Stimulated activated CD4-positive, alpha-beta T cell treated with anti-CD3 and anti-CD28 coated beads, Interleukin-15, amount 100 ng/mL, for 48 hours (primary cell): Measurements from ENCODE around the gene S1PR4.
A peak's percentile ranks its signal among the peaks of the same experiment; 100 is the strongest.
"Not testable (repeated sequence)": the region's sequence is repeated elsewhere in the genome, so short reads cannot be mapped to it uniquely, and the experiment has no call there.

ENCODE experiments used
- DNase-seq, 2 donors: peaks; one replicate each; pipeline ENCODE4 v3.0.0-alpha.2; 2020; ENCODE audit warnings: low read depth in 2 of 2

S1PR4 gene

GRCh38 chr19:3194106-3195087 is 15.8 kb downstream of the S1PR4 start:
- DNase-seq, result no peak

- DNase-seq, result no peak
Observed at GRCh38 chr19:3196064-3196932, 17.7 kb downstream of the S1PR4 start.

DNA sequence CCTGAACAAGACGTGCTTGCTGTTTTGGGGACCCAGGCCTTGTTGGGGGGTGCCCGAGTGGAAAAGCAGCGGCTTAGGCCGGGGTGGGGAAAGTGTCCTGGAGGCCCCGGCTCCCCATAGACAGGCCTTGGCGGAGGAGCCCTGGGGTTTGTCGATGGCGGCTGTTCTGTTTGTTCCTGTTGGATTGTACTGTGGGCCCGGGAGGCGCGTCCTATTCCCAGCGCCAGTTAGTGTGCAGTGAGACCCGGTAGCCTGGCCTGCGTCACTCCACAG is 18.3 kb downstream of the S1PR4 start:
- DNase-seq, result no peak

DNA sequence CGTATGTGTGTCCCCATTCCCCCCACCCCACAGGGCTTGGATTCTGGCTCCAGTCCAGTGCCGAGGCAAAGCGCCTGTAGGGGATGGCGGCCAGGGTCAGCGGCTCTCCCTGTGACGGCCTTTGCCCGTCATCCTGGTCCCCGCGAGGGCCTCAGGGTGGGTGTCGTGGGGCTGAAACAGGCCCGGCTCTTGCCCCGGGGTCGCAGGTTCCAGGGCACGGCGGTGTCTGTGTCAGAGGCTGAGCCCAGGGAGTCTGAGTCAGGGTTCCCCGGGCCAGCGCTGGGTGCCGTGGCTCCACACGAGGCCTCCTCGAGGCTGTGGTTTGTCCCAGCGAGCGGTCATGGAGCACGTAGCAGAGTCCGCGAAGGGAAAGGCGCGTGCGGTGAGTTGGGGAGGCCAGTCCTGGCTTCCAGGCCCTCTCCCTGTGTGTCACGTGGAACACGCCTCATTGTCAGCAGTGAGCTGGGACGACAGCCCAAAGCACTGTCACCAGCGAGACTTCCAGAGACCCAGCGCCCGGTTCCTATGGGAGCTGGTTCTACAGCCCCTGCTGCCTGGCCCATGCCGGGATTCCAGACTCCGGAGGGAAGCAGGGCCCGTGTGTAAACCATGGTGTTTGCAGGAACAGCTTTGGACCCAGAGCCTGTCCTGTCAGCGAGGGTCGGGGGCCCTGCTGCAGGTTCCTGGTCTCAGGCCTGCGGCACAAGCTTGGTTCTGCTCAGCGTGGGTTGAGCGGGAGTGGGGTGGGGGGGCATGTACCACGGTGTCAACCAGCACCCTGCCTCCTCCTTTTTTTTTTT is 20.5 kb downstream of the S1PR4 start:
- DNase-seq, result no peak

DNA sequence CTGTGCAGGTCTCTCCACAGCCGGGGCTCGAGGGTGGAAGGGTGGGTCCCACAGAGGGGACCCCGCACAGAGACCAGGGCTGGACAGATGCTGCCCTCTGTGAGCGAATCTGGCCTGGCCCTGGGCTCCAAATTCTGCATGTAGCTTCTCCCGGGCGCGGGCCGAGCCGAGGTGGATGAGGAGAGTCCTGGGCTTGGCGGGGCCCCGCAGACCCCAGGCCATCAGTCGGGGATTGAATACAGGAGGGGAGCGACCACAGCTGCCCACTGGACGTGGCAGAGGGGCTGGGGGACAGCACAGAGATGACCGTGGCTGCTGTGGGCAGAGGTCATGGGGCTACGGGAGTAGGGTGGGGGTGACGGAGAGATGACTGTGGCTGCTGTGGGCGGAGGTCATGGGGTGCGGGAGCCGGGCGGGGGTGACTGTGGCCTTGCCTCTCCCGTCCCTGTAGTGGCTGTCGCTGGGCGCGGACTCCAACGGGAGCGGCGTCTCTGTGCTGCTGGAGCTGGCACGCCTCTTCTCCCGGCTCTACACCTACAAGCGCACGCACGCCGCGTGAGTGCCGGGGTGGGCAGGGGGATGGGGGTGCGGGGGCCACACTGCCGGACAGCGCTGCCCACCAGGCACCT is 22.6 kb downstream of the S1PR4 start:
- no peak for DNase-seq

GRCh38 chr19:3201911-3202310 is 23.3 kb downstream of the S1PR4 start:
- no peak for DNase-seq

GRCh38 chr19:3202346-3202745 is 23.8 kb downstream of the S1PR4 start:
- DNase-seq, result no peak

- DNase-seq, result not testable (repeated sequence)
Observed at GRCh38 chr19:3202895-3203294, 24.3 kb downstream of the S1PR4 start.

DNA sequence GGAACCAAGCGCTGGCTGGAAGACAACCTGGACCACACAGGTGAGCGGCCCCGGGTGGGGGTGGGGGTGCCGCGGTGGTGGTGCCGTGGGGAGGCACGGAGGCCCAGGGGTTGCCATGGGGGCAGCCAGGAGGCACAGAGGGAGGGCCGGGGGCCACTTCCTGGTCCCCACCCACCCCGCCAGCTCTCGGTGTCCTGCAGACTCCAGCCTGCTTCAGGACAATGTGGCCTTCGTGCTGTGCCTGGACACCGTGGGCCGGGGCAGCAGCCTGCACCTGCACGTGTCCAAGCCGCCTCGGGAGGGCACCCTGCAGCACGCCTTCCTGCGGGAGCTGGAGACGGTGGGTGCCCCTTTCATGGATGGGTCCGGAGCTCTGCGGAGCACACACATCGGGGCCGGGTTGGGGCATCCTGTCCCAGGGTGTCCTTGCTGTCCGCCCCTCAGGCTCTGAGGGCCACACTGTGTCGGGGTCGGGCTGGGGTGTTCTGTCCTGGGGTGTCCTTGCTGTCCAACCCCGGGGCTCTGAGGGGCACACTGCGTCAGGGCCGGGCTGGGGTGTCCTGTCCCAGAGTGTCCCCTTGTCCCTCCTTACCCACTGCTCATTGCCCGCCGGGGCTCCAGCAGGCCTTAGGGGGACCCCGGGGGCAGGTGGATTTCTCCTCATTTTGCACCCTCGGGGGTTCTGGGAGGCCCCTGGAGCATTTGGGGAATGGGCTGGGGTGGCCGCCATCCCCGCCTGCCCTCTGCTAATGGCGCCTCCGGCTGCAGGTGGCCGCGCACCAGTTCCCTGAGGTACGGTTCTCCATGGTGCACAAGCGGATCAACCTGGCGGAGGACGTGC is 25.5 kb downstream of the S1PR4 start:
- DNase-seq, result no peak

DNA sequence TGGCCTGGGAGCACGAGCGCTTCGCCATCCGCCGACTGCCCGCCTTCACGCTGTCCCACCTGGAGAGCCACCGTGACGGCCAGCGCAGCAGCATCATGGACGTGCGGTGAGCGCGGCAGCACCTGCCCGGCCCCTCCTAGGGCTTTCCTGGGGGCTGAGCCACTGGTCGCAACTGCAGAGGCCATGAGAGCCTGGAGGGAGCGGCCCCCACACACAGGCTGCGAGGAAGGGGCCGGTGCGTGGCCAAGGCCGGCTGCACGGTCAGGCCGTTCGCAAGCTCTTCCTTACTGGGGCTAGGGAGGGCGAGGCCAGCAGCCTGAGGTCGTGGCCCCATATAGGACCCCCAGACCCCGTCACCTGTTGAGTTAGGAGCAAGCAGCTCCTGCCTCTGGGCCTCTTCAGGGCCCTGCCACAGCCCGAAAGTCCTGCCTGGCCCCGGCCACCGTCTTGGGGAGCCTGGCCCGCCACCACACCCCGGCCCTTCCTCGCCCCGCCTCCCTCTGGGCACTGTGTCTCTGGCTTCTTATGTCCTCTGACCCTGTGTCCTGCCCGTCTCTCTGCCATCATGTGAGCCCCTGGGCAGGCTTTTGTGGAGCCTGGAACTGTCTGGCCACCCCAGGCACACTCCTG is 26.2 kb downstream of the S1PR4 start:
- DNase-seq, result no peak

- no peak for DNase-seq
Observed at GRCh38 chr19:3206216-3206953, 27.8 kb downstream of the S1PR4 start.

GRCh38 chr19:3207461-3208242 is 29.1 kb downstream of the S1PR4 start:
- DNase-seq, result no peak

GRCh38 chr19:3208317-3209207 is 30.0 kb downstream of the S1PR4 start:
- no peak for DNase-seq

- peak; percentile 54 to 71 for DNase-seq
Observed at GRCh38 chr19:3210347-3211017, 31.9 kb downstream of the S1PR4 start.

DNA sequence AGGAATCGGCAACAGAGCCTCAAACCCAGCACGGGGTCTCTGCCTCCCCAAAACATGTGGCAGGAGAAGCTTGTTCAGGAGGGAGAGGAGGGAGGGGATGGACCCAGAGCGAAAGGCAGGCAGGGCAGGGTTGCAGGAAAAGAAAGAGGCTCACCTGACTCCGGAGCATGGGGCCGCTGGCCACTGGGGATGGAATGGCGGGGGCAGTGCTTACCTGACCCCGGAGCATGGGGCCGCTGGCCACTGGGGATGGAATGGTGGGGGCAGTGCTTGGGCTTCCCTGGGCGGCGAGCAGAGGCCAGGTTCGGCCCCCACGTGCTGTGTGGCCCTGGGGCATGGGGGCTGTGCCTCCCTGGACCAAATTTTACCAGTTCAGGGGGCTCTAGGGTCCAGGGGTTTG is 32.6 kb downstream of the S1PR4 start:
- no peak for DNase-seq

GRCh38 chr19:3213159-3213558 is 34.6 kb downstream of the S1PR4 start:
- DNase-seq, result no peak

DNA sequence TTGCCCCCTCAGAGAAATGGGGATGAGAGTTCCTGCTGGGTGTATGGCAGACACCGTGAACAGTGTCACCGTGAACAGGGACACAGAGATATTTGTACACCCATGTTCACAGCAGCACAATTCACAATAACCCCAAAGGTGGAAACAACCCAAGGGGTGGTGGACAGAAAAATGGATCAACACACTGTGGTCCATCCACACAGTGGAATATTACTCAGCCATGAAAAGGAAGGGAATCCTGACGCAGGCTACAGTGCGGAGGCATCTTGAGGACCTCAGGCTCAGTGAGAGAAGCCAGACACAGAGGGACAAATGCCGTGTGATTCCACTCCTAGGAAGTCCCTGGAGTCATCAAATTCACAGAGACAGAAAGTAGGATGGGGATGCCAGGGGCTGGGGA is 38.3 kb downstream of the S1PR4 start:
- DNase-seq, result no peak
